ENCODE results near the gene CORO2A. TPM values are rescaled to one million over a fixed set of nuclear protein-coding genes. Genes with fewer than 3 reads are reported as not detected.

Gene CORO2A
- total and polyA plus RNA-seq, 11 donors: 0.09 to 2.2 (median 0.22) TPM

- TF ChIP-seq, protein P1, sequence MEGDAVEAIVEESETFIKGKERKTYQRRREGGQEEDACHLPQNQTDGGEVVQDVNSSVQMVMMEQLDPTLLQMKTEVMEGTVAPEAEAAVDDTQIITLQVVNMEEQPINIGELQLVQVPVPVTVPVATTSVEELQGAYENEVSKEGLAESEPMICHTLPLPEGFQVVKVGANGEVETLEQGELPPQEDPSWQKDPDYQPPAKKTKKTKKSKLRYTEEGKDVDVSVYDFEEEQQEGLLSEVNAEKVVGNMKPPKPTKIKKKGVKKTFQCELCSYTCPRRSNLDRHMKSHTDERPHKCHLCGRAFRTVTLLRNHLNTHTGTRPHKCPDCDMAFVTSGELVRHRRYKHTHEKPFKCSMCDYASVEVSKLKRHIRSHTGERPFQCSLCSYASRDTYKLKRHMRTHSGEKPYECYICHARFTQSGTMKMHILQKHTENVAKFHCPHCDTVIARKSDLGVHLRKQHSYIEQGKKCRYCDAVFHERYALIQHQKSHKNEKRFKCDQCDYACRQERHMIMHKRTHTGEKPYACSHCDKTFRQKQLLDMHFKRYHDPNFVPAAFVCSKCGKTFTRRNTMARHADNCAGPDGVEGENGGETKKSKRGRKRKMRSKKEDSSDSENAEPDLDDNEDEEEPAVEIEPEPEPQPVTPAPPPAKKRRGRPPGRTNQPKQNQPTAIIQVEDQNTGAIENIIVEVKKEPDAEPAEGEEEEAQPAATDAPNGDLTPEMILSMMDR (IDR thresholded peaks at IDR 0.05): no peak
- TF ChIP-seq POLR2A (IDR thresholded peaks at IDR 0.05): no peak
- Histone ChIP-seq H3K4me3 (no peak overlapping the region), H3K9me3 (no peaks in the 10 kb centered on the region), H3K27ac (no peak overlapping the region), H3K27me3 (peaks cover 0 to 2% (median 0%) of the 10 kb centered on the region in 9 donors), H3K4me1 (peaks cover 0 to under 1% (median 0%) of the 10 kb centered on the region in 12 donors), H3K36me3 (peaks cover 0 to 11% (median 0%) of the 10 kb centered on the region in 9 donors)
- intact Hi-C loops (cut with DNase I): no loop called here
- no peak for ATAC-seq
- 87 to 95% (median 92%) methylated on average over 9 to 12 of the region's 12 CpGs for WGBS, 4 donors
- no peak for DNase-seq
Observed at GRCh38 chr9:98134702-98135557, 57.5 kb downstream of the CORO2A start.

DNA sequence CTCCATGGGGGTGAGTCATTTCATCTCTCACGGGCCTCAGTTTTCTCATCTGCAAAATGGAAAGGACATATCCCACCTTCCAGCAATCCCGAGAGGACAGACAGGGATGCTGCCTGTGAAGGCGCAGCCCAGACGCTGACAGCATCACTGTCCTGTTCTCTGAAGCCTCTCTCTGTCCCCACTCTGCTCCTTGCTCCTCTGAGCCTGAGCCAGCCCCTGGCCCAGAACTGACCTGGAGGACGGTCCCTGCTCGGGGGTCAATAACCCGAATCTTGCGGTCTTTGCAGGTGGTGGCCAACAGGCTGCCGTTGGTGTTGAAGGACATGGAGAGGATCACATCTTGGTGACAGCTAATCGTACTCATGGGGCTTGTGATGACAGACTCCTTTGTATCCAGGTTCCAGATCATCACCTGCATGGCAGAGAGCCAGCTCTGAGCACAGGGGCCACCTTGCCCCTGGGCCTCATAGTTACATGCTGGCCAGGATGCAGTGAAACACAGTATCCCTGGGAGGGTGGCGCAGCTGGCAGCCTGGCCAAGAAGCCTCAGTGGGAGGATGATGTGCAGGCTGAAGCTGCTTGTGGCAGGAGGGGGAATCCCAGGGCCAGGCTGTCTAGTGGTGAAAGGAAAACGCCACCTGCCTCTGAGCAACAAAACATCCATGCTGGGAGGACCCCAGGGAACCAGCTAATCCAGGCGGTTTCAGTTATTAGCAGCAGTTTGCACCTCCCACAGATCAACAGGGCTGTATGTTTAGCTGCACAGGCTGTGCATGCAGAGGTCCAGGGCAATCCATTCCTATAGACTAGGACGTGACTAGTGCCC is 59.4 kb downstream of the CORO2A start:
- Histone ChIP-seq H3K9me3 (no peaks in the 10 kb centered on the region), H3K4me1 (peaks cover 0 to 20% (median 0%) of the 10 kb centered on the region in 12 donors), H3K27me3 (no peaks in the 10 kb centered on the region), H3K27ac (no peak overlapping the region), H3K36me3 (peaks cover 0 to 11% (median 0%) of the 10 kb centered on the region in 9 donors), H3K4me3 (no peak overlapping the region)
- WGBS, 4 donors: 76 to 80% (median 77%) methylated on average over 13 to 14 of the region's 14 CpGs
- intact Hi-C loops (cut with DNase I): no loop called here
- ATAC-seq (no peak), DNase-seq (no peak)
- no peak for TF ChIP-seq POLR2A (IDR thresholded peaks at IDR 0.05)
- TF ChIP-seq, protein P1 (IDR thresholded peaks at IDR 0.05): no peak

DNA sequence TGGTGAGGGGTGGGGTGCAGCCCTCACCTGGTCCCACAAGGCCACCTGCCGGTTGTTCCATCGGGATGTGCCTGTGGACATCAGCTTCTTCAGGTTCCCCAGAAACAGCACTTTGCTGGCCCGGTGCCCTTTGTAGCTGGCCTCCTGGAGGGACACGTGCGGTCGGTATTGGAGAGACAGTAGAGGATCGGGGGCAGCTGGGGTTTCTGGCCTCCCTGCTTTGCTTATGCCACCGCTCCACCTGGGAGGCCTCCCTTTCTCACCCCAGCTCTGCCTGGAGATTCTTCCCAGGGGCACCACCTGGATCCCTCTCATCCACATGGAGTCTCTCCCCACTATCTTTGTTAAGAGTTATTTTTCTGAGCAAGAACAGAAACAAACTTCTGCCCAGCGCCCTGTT is 60.3 kb downstream of the CORO2A start:
- TF ChIP-seq POLR2A (IDR thresholded peaks at IDR 0.05): no peak
- TF ChIP-seq, protein P1 (IDR thresholded peaks at IDR 0.05): no peak

More for the DNA sequence above, 60.3 kb downstream of the CORO2A start:
- Histone ChIP-seq H3K27ac (no peak overlapping the region), H3K4me1 (peaks cover 0 to 20% (median 0%) of the 10 kb centered on the region in 12 donors), H3K9me3 (no peaks in the 10 kb centered on the region), H3K4me3 (no peak overlapping the region), H3K36me3 (peaks cover 0 to 11% (median 0%) of the 10 kb centered on the region in 9 donors), H3K27me3 (no peaks in the 10 kb centered on the region)
- intact Hi-C loops (cut with DNase I): no loop called here
- no peak for DNase-seq
- WGBS, 4 donors: 80 to 91% (median 88%) methylated on average over 8 to 9 of the region's 9 CpGs
- no peak for ATAC-seq

Data from heart left ventricle (tissue), 16 donors.